SH-SY5Y (cell line): ENCODE results near the gene RAB11FIP4.

Source experiments
- GATA2 ChIP-seq: IDR thresholded peaks from 2 replicates; pipeline ENCODE4 v1.6.1; 2011; ENCODE audit warnings: mild to moderate bottlenecking, low read depth, low read length
- GATA3 ChIP-seq: IDR thresholded peaks from 2 replicates; pipeline ENCODE4 v1.6.1; 2011; ENCODE audit warnings: low read depth, mild to moderate bottlenecking, low read length, moderate library complexity

GRCh38 chr17:31497431-31497830 is 106.0 kb downstream of the RAB11FIP4 start:
- TF ChIP-seq GATA3 (no peak), GATA2 (no peak)
